Glutamatergic neuron (in vitro differentiated cells): Measurements from ENCODE around the gene FBXO22. TPM values are rescaled to one million over a fixed set of nuclear protein-coding genes. Genes with fewer than 3 reads are reported as not detected.

Source experiments
- DNase-seq: peaks from one replicate; pipeline ENCODE4 v3.0.0; 2022
- H3K27ac Mint-ChIP-seq: one replicate; pipeline ENCODE4 v1.8.0; 2020; ENCODE audit warnings: mild to moderate bottlenecking, mixed read lengths, inconsistent platforms; ENCODE audit not compliant: unreplicated experiment
- H3K27me3 Mint-ChIP-seq: one replicate; pipeline ENCODE4 v1.8.0; 2020; ENCODE audit warnings: mild to moderate bottlenecking, moderate library complexity, mixed read lengths, inconsistent platforms; ENCODE audit not compliant: unreplicated experiment
- H3K36me3 Mint-ChIP-seq: one replicate; pipeline ENCODE4 v1.8.0; 2020; ENCODE audit warnings: mild to moderate bottlenecking, mixed read lengths, inconsistent platforms; ENCODE audit not compliant: unreplicated experiment
- H3K4me1 Mint-ChIP-seq: one replicate; pipeline ENCODE4 v1.8.0; 2020; ENCODE audit warnings: mild to moderate bottlenecking, low read depth, mixed read lengths, inconsistent platforms; ENCODE audit not compliant: unreplicated experiment
- H3K4me3 Mint-ChIP-seq: one replicate; pipeline ENCODE4 v1.8.0; 2020; ENCODE audit warnings: mild to moderate bottlenecking, mixed read lengths, inconsistent platforms; ENCODE audit not compliant: unreplicated experiment
- H3K9me3 Mint-ChIP-seq: one replicate; pipeline ENCODE4 v1.8.0; 2020; ENCODE audit warnings: mild to moderate bottlenecking, moderate library complexity, mixed read lengths, inconsistent platforms; ENCODE audit not compliant: unreplicated experiment
- CTCF ChIP-seq: fragments of 200-600 bp; sonication (generic); IDR thresholded peaks from one replicate; pipeline ENCODE4 v1.5.0; 2021; ENCODE audit not compliant: partially characterized antibody, unreplicated experiment
- total RNA-seq: library from RNA; stranded (reverse); fragmentation: NEBNext Ultra II Directional; extraction: Animal tissue kit (Norgen Biotek cat#: 25700); gene quantifications from one replicate; pipeline ENCODE4 v1.2.1, GENCODE V29; 2021; ENCODE audit not compliant: unreplicated experiment

Gene FBXO22
- total RNA-seq, 1 donor from 2014 or later: 45.1 TPM

- no peak for DNase-seq
- TF ChIP-seq CTCF: no peak
- Mint-ChIP-seq H3K9me3 (no peaks in the 10 kb centered on the region), H3K27ac (no peak overlapping the region), H3K4me3 (no peak overlapping the region), H3K4me1 (no peaks in the 10 kb centered on the region), H3K36me3 (no peaks in the 10 kb centered on the region), H3K27me3 (no peaks in the 10 kb centered on the region)
Observed at GRCh38 chr15:75985971-75986370, 82.3 kb downstream of the FBXO22 start.

GRCh38 chr15:75989045-75989444 is 85.4 kb downstream of the FBXO22 start:
- H3K4me1 Mint-ChIP-seq: no peaks in the 10 kb centered on the region
- H3K27ac Mint-ChIP-seq: no peak overlapping the region
- peaks cover 4% of the 10 kb centered on the region for H3K9me3 Mint-ChIP-seq
- no peak for DNase-seq
- no peaks in the 10 kb centered on the region for H3K27me3 Mint-ChIP-seq
- H3K36me3 Mint-ChIP-seq: peaks cover 1% of the 10 kb centered on the region
- no peak overlapping the region for H3K4me3 Mint-ChIP-seq
- TF ChIP-seq CTCF: no peak

GRCh38 chr15:75989875-75990274 is 86.2 kb downstream of the FBXO22 start:
- H3K36me3 Mint-ChIP-seq: peaks cover 5% of the 10 kb centered on the region
- no peak for TF ChIP-seq CTCF
- peaks cover 4% of the 10 kb centered on the region for H3K9me3 Mint-ChIP-seq
- no peaks in the 10 kb centered on the region for H3K27me3 Mint-ChIP-seq
- DNase-seq: no peak
- H3K4me1 Mint-ChIP-seq: no peaks in the 10 kb centered on the region
- no peak overlapping the region for H3K27ac Mint-ChIP-seq
- no peak overlapping the region for H3K4me3 Mint-ChIP-seq

Other genes starting within 250 kb of the FBXO22 start
- gene CSPG4, start 191.0 kb upstream of the FBXO22 start, total RNA-seq: 1.1 TPM
- gene UBE2Q2, start 60.4 kb upstream of the FBXO22 start, total RNA-seq: 33.6 TPM
- gene NRG4, start 108.5 kb downstream of the FBXO22 start, total RNA-seq: not detected
- 1.3 TPM for gene TMEM266, start 156.1 kb downstream of the FBXO22 start, total RNA-seq